Measurements from ENCODE around the gene CNGB1. TPM values are rescaled to one million over a fixed set of nuclear protein-coding genes. Genes with fewer than 3 reads are reported as not detected.

Gene CNGB1
- total RNA-seq, 2 experiments from 2014 or later, result not detected

- Mint-ChIP-seq H3K4me3 (peak within 1 kb of the TSS; percentile 96), H3K27ac (peak within 1 kb of the TSS; percentile 84), H3K4me1 (peaks cover 37% of the 10 kb centered on the region), H3K9me3 (no peaks in the 10 kb centered on the region), H3K36me3 (peaks cover 8% of the 10 kb centered on the region), H3K27me3 (no peaks in the 10 kb centered on the region)
- DNase-seq, result no peak
Observed at GRCh38 chr16:57999971-58000705, 29.2 kb upstream of the CNGB1 start, which contains the start of gene ZNF319. Gene ZNF319, minus strand, starts transcription at chr16:58000672. Its CDS starts 2,407 bp downstream, at chr16:57998265.

GRCh38 chr16:57999366-57999970, 28.5 kb upstream of the CNGB1 start:
- peak overlapping the region; percentile 80 for H3K27ac Mint-ChIP-seq

GRCh38 chr16:57998992-57999365, 28.1 kb upstream of the CNGB1 start:
- Mint-ChIP-seq H3K4me1 (peaks cover 41% of the 10 kb centered on the region), H3K9me3 (no peaks in the 10 kb centered on the region), H3K4me3 (peak overlapping the region; percentile 78), H3K27ac (peak overlapping the region; percentile 80), H3K27me3 (no peaks in the 10 kb centered on the region), H3K36me3 (peaks cover 3% of the 10 kb centered on the region)
- no peak for DNase-seq

More at GRCh38 chr16:57999366-57999970, 28.5 kb upstream of the CNGB1 start:
- H3K27me3 Mint-ChIP-seq, result no peaks in the 10 kb centered on the region
- H3K36me3 Mint-ChIP-seq, result peaks cover 3% of the 10 kb centered on the region
- peaks cover 41% of the 10 kb centered on the region for H3K4me1 Mint-ChIP-seq
- H3K4me3 Mint-ChIP-seq, result peak overlapping the region; percentile 78
- peak; percentile 32 for DNase-seq
- H3K9me3 Mint-ChIP-seq, result no peaks in the 10 kb centered on the region

GRCh38 chr16:57998486-57998885, 27.6 kb upstream of the CNGB1 start:
- Mint-ChIP-seq H3K27me3 (no peaks in the 10 kb centered on the region), H3K4me1 (peaks cover 38% of the 10 kb centered on the region), H3K36me3 (no peaks in the 10 kb centered on the region), H3K27ac (peak overlapping the region; percentile 80), H3K9me3 (no peaks in the 10 kb centered on the region), H3K4me3 (peak overlapping the region; percentile 48)
- DNase-seq, result peak; percentile 63

- no peak for DNase-seq
- Mint-ChIP-seq H3K27me3 (no peaks in the 10 kb centered on the region), H3K4me1 (peaks cover 38% of the 10 kb centered on the region), H3K27ac (peak overlapping the region; percentile 21), H3K4me3 (peak overlapping the region; percentile 48), H3K36me3 (no peaks in the 10 kb centered on the region), H3K9me3 (no peaks in the 10 kb centered on the region)
Observed at GRCh38 chr16:57997528-57998265, 26.8 kb upstream of the CNGB1 start.

- Mint-ChIP-seq H3K4me1 (peaks cover 34% of the 10 kb centered on the region), H3K4me3 (no peak overlapping the region), H3K9me3 (no peaks in the 10 kb centered on the region), H3K27ac (no peak overlapping the region), H3K27me3 (no peaks in the 10 kb centered on the region), H3K36me3 (no peaks in the 10 kb centered on the region)
- no peak for DNase-seq
Observed at GRCh38 chr16:57997176-57997527, 26.2 kb upstream of the CNGB1 start.

GRCh38 chr16:57996406-57997175, 25.7 kb upstream of the CNGB1 start:
- no peak overlapping the region for H3K4me3 Mint-ChIP-seq
- no peaks in the 10 kb centered on the region for H3K9me3 Mint-ChIP-seq
- no peaks in the 10 kb centered on the region for H3K36me3 Mint-ChIP-seq
- no peaks in the 10 kb centered on the region for H3K27me3 Mint-ChIP-seq
- DNase-seq, result no peak
- peaks cover 28% of the 10 kb centered on the region for H3K4me1 Mint-ChIP-seq
- H3K27ac Mint-ChIP-seq, result no peak overlapping the region

- Mint-ChIP-seq H3K27me3 (no peaks in the 10 kb centered on the region), H3K36me3 (no peaks in the 10 kb centered on the region), H3K27ac (peak overlapping the region; percentile 17), H3K4me3 (no peak overlapping the region), H3K4me1 (peaks cover 26% of the 10 kb centered on the region), H3K9me3 (no peaks in the 10 kb centered on the region)
- DNase-seq, result no peak
Observed at GRCh38 chr16:57995721-57996405, 24.9 kb upstream of the CNGB1 start.

- Mint-ChIP-seq H3K4me1 (peaks cover 26% of the 10 kb centered on the region), H3K36me3 (no peaks in the 10 kb centered on the region), H3K27me3 (no peaks in the 10 kb centered on the region), H3K9me3 (no peaks in the 10 kb centered on the region), H3K27ac (peak overlapping the region; percentile 39), H3K4me3 (no peak overlapping the region)
- peak; percentile 28 for DNase-seq
Observed at GRCh38 chr16:57994778-57995177, 23.9 kb upstream of the CNGB1 start.

GRCh38 chr16:57994361-57994760, 23.4 kb upstream of the CNGB1 start:
- Mint-ChIP-seq H3K36me3 (no peaks in the 10 kb centered on the region), H3K27ac (peak overlapping the region; percentile 29), H3K4me3 (no peak overlapping the region), H3K4me1 (peaks cover 25% of the 10 kb centered on the region), H3K9me3 (no peaks in the 10 kb centered on the region), H3K27me3 (no peaks in the 10 kb centered on the region)
- DNase-seq, result no peak

- Mint-ChIP-seq H3K36me3 (no peaks in the 10 kb centered on the region), H3K4me1 (peaks cover 21% of the 10 kb centered on the region), H3K27ac (peak overlapping the region; percentile 29), H3K4me3 (no peak overlapping the region), H3K27me3 (no peaks in the 10 kb centered on the region), H3K9me3 (no peaks in the 10 kb centered on the region)
- DNase-seq, result no peak
Observed at GRCh38 chr16:57993897-57994296, 23.0 kb upstream of the CNGB1 start.

GRCh38 chr16:57993438-57993837, 22.5 kb upstream of the CNGB1 start:
- no peak overlapping the region for H3K27ac Mint-ChIP-seq
- H3K27me3 Mint-ChIP-seq, result no peaks in the 10 kb centered on the region
- H3K4me1 Mint-ChIP-seq, result peaks cover 16% of the 10 kb centered on the region
- no peak for DNase-seq
- H3K9me3 Mint-ChIP-seq, result no peaks in the 10 kb centered on the region
- no peaks in the 10 kb centered on the region for H3K36me3 Mint-ChIP-seq
- no peak overlapping the region for H3K4me3 Mint-ChIP-seq

- Mint-ChIP-seq H3K27me3 (no peaks in the 10 kb centered on the region), H3K4me1 (peaks cover 7% of the 10 kb centered on the region), H3K27ac (no peak overlapping the region), H3K9me3 (no peaks in the 10 kb centered on the region), H3K4me3 (no peak overlapping the region), H3K36me3 (no peaks in the 10 kb centered on the region)
- DNase-seq, result no peak
Observed at GRCh38 chr16:57992084-57992483, 21.2 kb upstream of the CNGB1 start.

- no peak overlapping the region for H3K4me3 Mint-ChIP-seq
- H3K9me3 Mint-ChIP-seq, result no peaks in the 10 kb centered on the region
- H3K27ac Mint-ChIP-seq, result no peak overlapping the region
- H3K4me1 Mint-ChIP-seq, result peaks cover 7% of the 10 kb centered on the region
- no peaks in the 10 kb centered on the region for H3K27me3 Mint-ChIP-seq
- no peak for DNase-seq
- H3K36me3 Mint-ChIP-seq, result no peaks in the 10 kb centered on the region
Observed at GRCh38 chr16:57991551-57992059, 20.7 kb upstream of the CNGB1 start.
